Esophagus muscularis mucosa (tissue), 4 donors: Measurements from ENCODE around the gene DDA1. TPM values are rescaled to one million over a fixed set of nuclear protein-coding genes. Genes with fewer than 3 reads are reported as not detected.

Source experiments
- DNase-seq: peaks from one replicate; pipeline ENCODE4 v3.0.0-alpha.2; 2017; ENCODE audit errors: extremely low spot score
- H3K27ac ChIP-seq, 4 donors: fragments of 200-600 bp; sonication (generic); replicated peaks in 1 of 4; 1 replicate in 3 of 4; 2 replicates in 1 of 4; pipeline ENCODE4 v1.5.1; 2016 to 2019; ENCODE audit warnings: mild to moderate bottlenecking in 1 of 4
- H3K27me3 ChIP-seq, 4 donors: fragments of 200-600 bp; sonication (generic); one replicate each; pipeline versions ENCODE4 v1.5.1 to v1.6.0; 2016 to 2019
- H3K36me3 ChIP-seq, 4 donors: fragments of 200-600 bp; sonication (generic); one replicate each; pipeline ENCODE4 v1.5.1; 2016 to 2019
- H3K4me1 ChIP-seq, 4 donors: fragments of 200-600 bp; sonication (generic); one replicate each; pipeline ENCODE4 v1.5.1; 2016 to 2019
- H3K4me3 ChIP-seq, 4 donors: fragments of 200-600 bp; sonication (generic); 1 replicate in 2 of 4; 2 replicates in 2 of 4; pipeline ENCODE4 v1.5.1; 2016 to 2019; ENCODE audit warnings: mild to moderate bottlenecking in 4 of 4, moderate library complexity in 1 of 4
- H3K9me3 ChIP-seq, 4 donors: fragments of 200-600 bp; sonication (generic); 1 replicate in 3 of 4; 2 replicates in 1 of 4; pipeline ENCODE4 v1.5.1; 2016 to 2019
- CTCF ChIP-seq, 3 experiments: fragments of 200-600 bp in 2 of 3; fragments of 450-650 bp in 1 of 3; sonication (generic) in 2 of 3; IDR thresholded peaks; one replicate each; pipeline ENCODE4 v1.5.1; 2017 to 2019; ENCODE audit warnings: antibody characterized with exemption in 3 of 3, mild to moderate bottlenecking in 2 of 3, moderate library complexity in 1 of 3
- EP300 ChIP-seq: sonication (generic); formaldehyde crosslinking; IDR thresholded peaks from one replicate; pipeline ENCODE4 v1.6.1; 2017; ENCODE audit warnings: antibody characterized with exemption
- POLR2A ChIP-seq: fragments of 450-650 bp; IDR thresholded peaks from one replicate; pipeline ENCODE4 v1.6.1; 2017; ENCODE audit warnings: antibody characterized with exemption, moderate library complexity, mild to moderate bottlenecking, low read depth
- POLR2AphosphoS5 ChIP-seq, 2 donors: sonication (generic); formaldehyde crosslinking; IDR thresholded peaks; one replicate each; pipeline ENCODE4 v1.6.1; 2017; ENCODE audit warnings: antibody characterized with exemption in 2 of 2
- WGBS: methylation state at CpG from one replicate; pipeline ENCODE4 v1.1.5; 2018; 5-methylcytosine and 5-hydroxymethylcytosine counted together
- intact Hi-C: fragments of 100-400 bp; cut with DNase I; formaldehyde crosslinking; loops from one replicate; pipeline ENCODE4 v1.15.1; 2023
- total RNA-seq, 4 donors: library from RNA; depleted of rRNA; stranded (reverse); fragments of >200 nt; gene quantifications; one replicate each; pipeline versions ENCODE4 v1.1.0 to v1.2.1, GENCODE V29; 2016

The DDA1 gene
- total RNA-seq, 4 donors from 2014 or later: 12.0 to 25.4 (median 20.9) TPM

DNA sequence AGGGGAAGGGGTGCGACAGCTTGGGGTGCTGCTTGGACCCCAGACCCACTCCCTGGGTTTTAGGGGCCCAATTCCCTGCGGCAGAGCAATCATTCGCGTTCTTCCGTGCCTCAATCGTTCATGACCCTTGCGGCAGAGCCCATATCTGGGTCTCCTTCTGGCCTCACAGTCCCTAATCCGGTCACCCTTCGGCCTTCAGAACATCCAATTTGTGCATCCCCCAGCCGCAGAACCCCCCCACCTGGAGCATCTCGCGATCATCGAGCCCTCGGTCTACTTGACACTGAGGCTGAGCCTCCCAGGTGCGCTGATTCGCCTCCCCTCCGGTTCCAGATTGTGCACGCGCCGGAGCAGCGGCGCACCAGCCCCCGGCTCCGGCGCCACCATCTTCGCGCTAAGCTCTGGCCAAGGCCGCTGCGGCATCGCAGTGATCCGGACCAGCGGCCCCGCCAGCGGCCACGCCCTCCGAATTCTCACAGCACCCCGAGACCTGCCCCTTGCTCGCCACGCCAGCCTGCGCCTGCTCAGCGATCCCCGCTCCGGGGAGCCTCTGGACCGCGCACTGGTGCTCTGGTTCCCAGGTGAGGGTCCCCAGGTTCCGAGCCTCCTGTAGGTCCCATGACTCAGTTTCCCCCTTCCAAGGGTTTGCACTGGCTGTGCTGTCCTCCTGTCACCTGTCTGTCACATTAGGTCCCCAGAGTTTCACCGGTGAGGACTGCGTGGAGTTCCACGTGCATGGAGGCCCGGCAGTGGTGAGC is 28.5 kb downstream of the DDA1 start:
- WGBS: 3% methylated on average over 12 of the region's 50 CpGs
- Histone ChIP-seq H3K4me1 (peaks cover 31 to 59% (median 49%) of the 10 kb centered on the region in 4 donors), H3K9me3 (no peaks in the 10 kb centered on the region), H3K36me3 (peaks cover 0 to 32% (median 15%) of the 10 kb centered on the region in 4 donors), H3K27ac (peak overlapping the region; percentile 91 to 98 (median 96)), H3K27me3 (peaks cover 0 to 2% (median 0%) of the 10 kb centered on the region in 4 donors), H3K4me3 (peak overlapping the region; percentile 74 to 93 (median 84))
- intact Hi-C loops: no loop called here
- DNase-seq: no peak
- TF ChIP-seq POLR2AphosphoS5 (IDR thresholded peaks at IDR 0.05) (no peak), CTCF (IDR thresholded peaks at IDR 0.05) (no peak), POLR2A (no peak), EP300 (no peak)

DNA sequence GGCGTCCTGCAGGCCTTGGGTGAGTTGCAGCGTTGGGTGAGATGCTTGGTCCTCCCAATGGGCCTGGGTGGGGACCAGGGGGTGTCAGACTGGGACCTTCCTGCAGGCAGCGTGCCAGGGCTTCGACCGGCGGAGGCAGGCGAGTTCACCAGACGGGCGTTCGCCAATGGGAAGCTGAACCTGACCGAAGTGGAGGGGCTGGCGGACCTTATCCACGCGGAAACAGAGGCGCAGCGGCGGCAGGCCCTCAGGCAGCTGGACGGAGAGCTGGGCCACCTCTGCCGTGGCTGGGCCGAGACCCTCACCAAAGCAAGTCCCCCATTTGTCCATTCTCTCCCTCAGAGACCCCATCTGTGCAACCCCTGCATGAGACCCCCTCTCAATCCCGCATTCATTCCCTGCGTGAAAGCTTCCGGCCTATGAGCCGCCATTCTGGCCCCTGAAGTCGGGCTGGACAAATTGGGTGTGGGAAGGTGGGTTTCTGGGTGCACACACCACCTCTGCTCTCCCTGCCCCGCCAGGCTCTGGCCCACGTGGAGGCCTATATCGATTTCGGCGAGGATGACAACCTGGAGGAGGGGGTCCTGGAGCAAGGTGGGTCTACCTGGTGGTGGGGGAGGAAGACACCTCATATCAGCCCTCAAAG is 29.2 kb downstream of the DDA1 start:
- no peak for DNase-seq
- peaks cover 0 to 31% (median 15%) of the 10 kb centered on the region in 4 donors for H3K36me3 ChIP-seq
- no peaks in the 10 kb centered on the region for H3K9me3 ChIP-seq
- WGBS: 93% methylated on average over 11 of the region's 30 CpGs
- H3K27me3 ChIP-seq: no peaks in the 10 kb centered on the region
- H3K4me3 ChIP-seq: peak overlapping the region; percentile 74 to 93 (median 84)
- H3K27ac ChIP-seq: no peak overlapping the region
- intact Hi-C loops: no loop called here
- H3K4me1 ChIP-seq: peaks cover 30 to 52% (median 45%) of the 10 kb centered on the region in 4 donors
- TF ChIP-seq POLR2AphosphoS5 (IDR thresholded peaks at IDR 0.05) (no peak), CTCF (IDR thresholded peaks at IDR 0.05) (no peak), POLR2A (no peak), EP300 (no peak)

DNA sequence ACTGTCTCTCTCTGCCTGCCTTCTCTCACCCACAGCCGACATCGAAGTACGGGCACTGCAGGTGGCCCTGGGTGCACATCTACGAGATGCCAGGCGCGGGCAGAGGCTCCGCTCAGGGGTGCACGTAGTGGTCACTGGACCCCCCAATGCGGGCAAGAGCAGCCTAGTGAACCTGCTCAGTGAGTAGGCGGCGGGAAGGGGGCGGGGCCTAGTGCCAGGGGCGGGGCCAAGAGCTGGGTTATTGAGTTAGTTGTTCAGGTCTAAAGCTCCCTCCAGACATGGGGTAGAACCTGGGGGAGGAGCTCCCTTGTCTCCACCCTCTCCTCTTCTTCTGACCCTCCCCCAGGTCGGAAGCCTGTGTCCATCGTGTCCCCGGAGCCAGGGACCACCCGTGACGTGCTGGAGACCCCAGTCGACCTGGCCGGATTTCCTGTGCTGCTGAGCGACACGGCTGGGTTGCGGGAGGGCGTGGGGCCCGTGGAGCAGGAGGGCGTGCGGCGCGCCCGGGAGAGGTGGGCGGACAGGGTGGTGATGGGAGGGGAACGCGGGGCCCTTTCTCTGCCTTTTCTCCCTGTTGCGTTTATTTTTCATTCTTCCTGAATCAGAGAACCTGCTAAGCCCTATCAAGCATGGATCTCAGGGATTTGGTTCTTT is 29.9 kb downstream of the DDA1 start:
- Histone ChIP-seq H3K27me3 (no peaks in the 10 kb centered on the region), H3K27ac (no peak overlapping the region), H3K36me3 (peaks cover 0 to 31% (median 15%) of the 10 kb centered on the region in 4 donors), H3K4me3 (no peak overlapping the region), H3K4me1 (peaks cover 26 to 46% (median 39%) of the 10 kb centered on the region in 4 donors), H3K9me3 (no peaks in the 10 kb centered on the region)
- TF ChIP-seq EP300 (no peak), CTCF (IDR thresholded peaks at IDR 0.05) (no peak), POLR2A (no peak), POLR2AphosphoS5 (IDR thresholded peaks at IDR 0.05) (no peak)
- intact Hi-C loops: no loop called here
- no peak for DNase-seq
- 88% methylated on average over 29 of the region's 34 CpGs for WGBS

- Histone ChIP-seq H3K4me1 (peaks cover 21 to 37% (median 30%) of the 10 kb centered on the region in 4 donors), H3K4me3 (no peak overlapping the region), H3K36me3 (peaks cover 0 to 31% (median 15%) of the 10 kb centered on the region in 4 donors), H3K9me3 (no peaks in the 10 kb centered on the region), H3K27ac (no peak overlapping the region), H3K27me3 (no peaks in the 10 kb centered on the region)
- TF ChIP-seq POLR2A (no peak), CTCF (IDR thresholded peaks at IDR 0.05) (no peak), EP300 (no peak), POLR2AphosphoS5 (IDR thresholded peaks at IDR 0.05) (no peak)
- intact Hi-C loops: no loop called here
- no peak for DNase-seq
- WGBS: 79% methylated on average over 21 of the region's 21 CpGs
These were observed 31.0 kb downstream of the DDA1 start for GRCh38 chr19:17340302-17340870.
